ENCODE data around the gene OXLD1.

DNA sequence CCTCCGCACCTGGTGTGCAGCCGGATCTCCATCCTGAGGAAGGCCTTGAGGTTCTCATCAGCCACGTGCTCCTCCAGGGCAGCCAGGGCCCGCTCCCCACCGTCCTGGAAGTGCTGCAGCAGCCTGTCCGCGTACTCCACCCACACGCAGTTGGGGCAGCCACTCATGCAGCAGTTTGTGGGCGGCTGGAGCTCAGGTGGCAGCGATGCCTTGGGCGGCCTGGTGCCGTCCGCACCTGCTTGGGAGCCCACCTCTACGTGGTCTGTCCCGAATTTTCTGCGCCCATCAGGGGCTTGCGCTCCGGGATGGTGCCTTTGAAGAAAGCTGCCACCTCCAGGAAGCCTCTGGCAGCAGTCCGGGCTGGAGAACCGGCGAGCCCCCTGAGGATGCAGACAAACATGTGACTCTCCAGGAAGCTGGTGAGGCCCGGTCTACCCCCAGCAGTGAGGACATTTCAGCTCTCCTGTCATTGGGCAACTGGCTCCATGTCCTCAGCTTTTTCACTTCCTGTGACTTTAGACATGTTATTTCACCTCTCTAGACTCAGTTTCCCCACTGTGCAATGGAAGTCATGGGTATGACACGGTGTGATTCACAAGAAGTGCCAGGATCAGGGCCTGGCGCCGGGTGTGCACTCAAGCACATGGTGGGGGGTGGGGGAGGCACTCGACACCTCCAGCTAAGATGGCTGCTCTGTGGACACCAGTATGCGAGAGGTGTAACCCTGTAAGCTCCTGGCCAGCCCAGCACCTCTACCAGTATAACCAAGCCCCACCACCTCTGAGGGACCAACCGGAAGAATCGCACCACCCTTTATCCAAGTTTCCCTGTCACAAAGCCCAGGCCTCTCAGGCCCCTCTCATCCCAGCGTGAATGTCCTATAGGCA is 957 bp downstream of the OXLD1 start:
- TF ChIP-seq POLR2A (IDR thresholded peaks at IDR 0.05; ENCODE audit: low read length): no peak
- TF ChIP-seq GATA1 (IDR thresholded peaks at IDR 0.05; ENCODE audit: low read depth, low read length): no peak
